SK-N-SH (cell line): ENCODE results near the gene POU6F2. TPM values are rescaled to one million over a fixed set of nuclear protein-coding genes. Genes with fewer than 3 reads are reported as not detected.

Experiments
- CTCF ChIA-PET: fragments of 300-600, 350-600 bp; formaldehyde crosslinking; extraction: SDS; loops from one replicate; lab custom pipeline; 2021; lab: Yijun Ruan, JAX
- POLR2A ChIA-PET: fragments of 350-600 bp; sonication (Branson Sonifier 250); formaldehyde crosslinking; extraction: SDS; loops from one replicate; lab custom pipeline; 2020; ENCODE audit warnings: antibody characterized with exemption, inconsistent platforms; lab: Yijun Ruan, JAX
- DNase-seq: peaks from one replicate; pipeline ENCODE4 v3.0.0; 2012
- H2AFZ ChIP-seq: fragments of 200-600 bp; sonication (generic); 2 replicates; pipeline ENCODE4 v1.8.1; 2016; ENCODE audit warnings: antibody characterized with exemption, mild to moderate bottlenecking, low read depth
- H3F3A ChIP-seq: fragments of 200-600 bp; sonication (generic); replicated peaks from 2 replicates; pipeline ENCODE3; 2016; ENCODE audit warnings: antibody characterized with exemption, mild to moderate bottlenecking; ENCODE audit not compliant: insufficient read depth
- H3K27ac ChIP-seq, 2 experiments: fragments of 200-500 bp in 1 of 2; fragments of 200-600 bp in 1 of 2; sonication (Bioruptor generic) in 1 of 2; sonication (generic), shearing (Covaris generic) in 1 of 2; 2 replicates each; pipeline versions ENCODE4 v1.5.1 to v1.6.1; 2014 to 2016; ENCODE audit warnings: low read depth in 2 of 2, inconsistent platforms in 1 of 2, low read length in 1 of 2, mild to moderate bottlenecking in 1 of 2, mixed read lengths in 1 of 2
- H3K27me3 ChIP-seq: fragments of 200-600 bp; sonication (generic), shearing (Covaris generic); 2 replicates; pipeline ENCODE4 v1.6.1; 2016; ENCODE audit warnings: mixed run types; ENCODE audit not compliant: insufficient read depth
- H3K36me3 ChIP-seq, 2 experiments: fragments of 200-500 bp in 1 of 2; fragments of 200-600 bp in 1 of 2; sonication (Bioruptor generic) in 1 of 2; sonication (generic) in 1 of 2; replicated peaks in 1 of 2; 2 replicates each; pipeline versions ENCODE3 to v1.5.1; 2014 to 2016; ENCODE audit warnings: low read length in 1 of 2, mild to moderate bottlenecking in 1 of 2; ENCODE audit not compliant: insufficient read depth in 2 of 2, control insufficient read depth in 1 of 2
- H3K4me1 ChIP-seq, 2 experiments: fragments of 200-500 bp in 1 of 2; fragments of 200-600 bp in 1 of 2; sonication (Bioruptor generic) in 1 of 2; sonication (generic), shearing (Covaris generic) in 1 of 2; 2 replicates each; pipeline versions ENCODE4 v1.5.1 to v1.6.1; 2014 to 2016; ENCODE audit warnings: low read depth in 1 of 2, low read length in 1 of 2, mixed run types in 1 of 2; ENCODE audit not compliant: insufficient read depth in 2 of 2, control insufficient read depth in 1 of 2
- H3K4me2 ChIP-seq: fragments of 200-600 bp; sonication (generic), shearing (Covaris generic); 2 replicates; pipeline ENCODE4 v1.6.1; 2017; ENCODE audit warnings: mixed run types
- H3K4me3 ChIP-seq, 2 experiments: fragments of 200-500 bp in 1 of 2; fragments of 200-600 bp in 1 of 2; sonication (Bioruptor generic) in 1 of 2; sonication (generic), shearing (Covaris generic) in 1 of 2; 2 replicates each; pipeline versions ENCODE4 v1.5.1 to v1.8.1; 2014 to 2016; ENCODE audit warnings: low read depth in 2 of 2, inconsistent platforms in 1 of 2, low read length in 1 of 2, mild to moderate bottlenecking in 1 of 2, mixed read lengths in 1 of 2, moderate library complexity in 1 of 2
- H3K79me2 ChIP-seq: fragments of 200-600 bp; sonication (generic); 2 replicates; pipeline ENCODE4 v1.8.1; 2017; ENCODE audit warnings: mild to moderate bottlenecking; ENCODE audit not compliant: insufficient read depth
- H3K9ac ChIP-seq: fragments of 200-600 bp; sonication (generic); 2 replicates; pipeline ENCODE4 v1.6.1; 2017; ENCODE audit warnings: mixed run types
- H3K9me2 ChIP-seq: fragments of 200-600 bp; sonication (generic); 2 replicates; pipeline ENCODE4 v1.6.1; 2017; ENCODE audit warnings: mixed run types
- H3K9me3 ChIP-seq: fragments of 200-600 bp; sonication (generic); 2 replicates; pipeline ENCODE4 v1.6.1; 2017; ENCODE audit warnings: mixed run types, mild to moderate bottlenecking, moderate library complexity
- H4K20me1 ChIP-seq: fragments of 200-600 bp; sonication (generic); 2 replicates; pipeline ENCODE4 v1.6.1; 2017; ENCODE audit warnings: mild to moderate bottlenecking, mixed run types; ENCODE audit not compliant: insufficient read depth
- CHD2 ChIP-seq: fragments of 150-350 bp; IDR thresholded peaks from 2 replicates; pipeline ENCODE4 v1.6.1; 2018; ENCODE audit warnings: low read length; ENCODE audit not compliant: partially characterized antibody
- ELF1 ChIP-seq: IDR thresholded peaks from 2 replicates; pipeline ENCODE4 v1.4.0; 2012
- EP300 ChIP-seq, 2 experiments: IDR thresholded peaks; 2 replicates each; pipeline versions ENCODE4 v1.4.0 to v1.6.1; 2012; ENCODE audit warnings: borderline replicate concordance in 1 of 2, low read depth in 1 of 2, low read length in 1 of 2
- FOXJ3 ChIP-seq: sonication (generic); formaldehyde crosslinking; IDR thresholded peaks from 2 replicates; pipeline ENCODE4 v1.5.1; 2020; ENCODE audit warnings: mild to moderate bottlenecking, missing genetic modification reagents
- JUND ChIP-seq: IDR thresholded peaks from 2 replicates; pipeline ENCODE4 v1.4.0; 2012
- MEF2A ChIP-seq: IDR thresholded peaks from 2 replicates; pipeline ENCODE4 v1.4.0; 2012; ENCODE audit warnings: low read depth, borderline replicate concordance
- NRF1 ChIP-seq: IDR thresholded peaks from 2 replicates; pipeline ENCODE4 v1.6.1; 2012; ENCODE audit warnings: low read depth, mild to moderate bottlenecking, low read length
- PBX3 ChIP-seq: IDR thresholded peaks from 2 replicates; pipeline ENCODE4; 2012
- POLR2AphosphoS5 ChIP-seq: IDR thresholded peaks from 2 replicates; pipeline ENCODE4 v1.6.1; 2012; ENCODE audit warnings: low read depth, low read length
- RAD21 ChIP-seq: IDR thresholded peaks from 2 replicates; pipeline ENCODE4 v1.6.1; 2012; ENCODE audit warnings: mild to moderate bottlenecking, low read length
- RCOR1 ChIP-seq: fragments of 150-350 bp; IDR thresholded peaks from 2 replicates; pipeline ENCODE4 v1.6.1; 2017; ENCODE audit warnings: antibody characterized with exemption, low read length
- RFX5 ChIP-seq: IDR thresholded peaks from 2 replicates; pipeline ENCODE4 v1.6.1; 2012; ENCODE audit warnings: mild to moderate bottlenecking, improper control_type of control experiment, low read length
- SIN3A ChIP-seq: IDR thresholded peaks from 2 replicates; pipeline ENCODE4 v1.6.1; 2012; ENCODE audit warnings: low read depth, mild to moderate bottlenecking, low read length, moderate library complexity, borderline replicate concordance
- SMC3 ChIP-seq: IDR thresholded peaks from 2 replicates; pipeline ENCODE4 v1.6.1; 2012; ENCODE audit warnings: low read depth, low read length, improper control_type of control experiment
- TAF1 ChIP-seq: IDR thresholded peaks from 2 replicates; pipeline ENCODE4 v1.6.1; 2012; ENCODE audit warnings: low read depth, mild to moderate bottlenecking, low read length, moderate library complexity, borderline replicate concordance
- TCF12 ChIP-seq: IDR thresholded peaks from 2 replicates; pipeline ENCODE4 v1.4.0; 2012
- USF1 ChIP-seq: IDR thresholded peaks from 2 replicates; pipeline ENCODE4 v1.4.0; 2012; ENCODE audit warnings: low read depth, borderline replicate concordance
- USF2 ChIP-seq: fragments of 150-350 bp; IDR thresholded peaks from 2 replicates; pipeline ENCODE4 v1.6.1; 2017; ENCODE audit warnings: antibody characterized with exemption, low read length, low read depth, borderline replicate concordance
- WGBS: methylation state at CpG from one replicate; pipeline ENCODE4 v1.1.6; 2017; ENCODE audit warnings: low lambda C conversion rate; 5-methylcytosine and 5-hydroxymethylcytosine counted together
- polyA plus RNA-seq, 3 experiments: library from polyadenylated mRNA; depleted of rRNA; stranded (reverse); fragments of >200 nt; gene quantifications; 2 replicates each; pipeline ENCODE4 v1.2.3, GENCODE V29; 2012
- TF ChIP-seq, protein P1 (sequence below): IDR thresholded peaks from 2 replicates; pipeline ENCODE4 v1.4.0; 2012; ENCODE audit warnings: low read depth, borderline replicate concordance
- TF ChIP-seq, protein P2 (sequence below): fragments of 150-350 bp; IDR thresholded peaks from 2 replicates; pipeline ENCODE4 v1.6.1; 2016; ENCODE audit warnings: mild to moderate bottlenecking, low read depth, low read length

POU6F2 gene
- polyA plus RNA-seq, 1 of the 3 experiments (the other 2 are of a cell fraction), result under 0.01 TPM

- no peak overlapping the region for H2AFZ ChIP-seq
- H3K27me3 ChIP-seq, result peaks cover 1% of the 10 kb centered on the region; the same call in 1 of the 2 replicates
- no peaks in the 10 kb centered on the region for H4K20me1 ChIP-seq
- DNase-seq, result no peak
- POLR2A ChIA-PET, result no interaction called here
- H3K4me3 ChIP-seq, result no peak overlapping the region
- no peaks in the 10 kb centered on the region for H3K36me3 ChIP-seq
- no peaks in the 10 kb centered on the region; a peak in 1 of 4 replicates for H3K4me1 ChIP-seq
- CTCF ChIA-PET, result interaction anchor here (2.0 kb wide), 1 partner anchor 24 kb away, joined by 5 read pairs; no protein-coding TSS in a partner anchor
- 8% methylated on average over 2 of the region's 2 CpGs for WGBS
- no peaks in the 10 kb centered on the region for H3F3A ChIP-seq
- H3K4me2 ChIP-seq, result no peak overlapping the region
- H3K9me3 ChIP-seq, result no peaks in the 10 kb centered on the region
- H3K27ac ChIP-seq, result no peak overlapping the region
- H3K9me2 ChIP-seq, result no peaks in the 10 kb centered on the region
- TF ChIP-seq RCOR1, result no peak
- TF ChIP-seq MEF2A, result no peak
- TF ChIP-seq, protein P1, sequence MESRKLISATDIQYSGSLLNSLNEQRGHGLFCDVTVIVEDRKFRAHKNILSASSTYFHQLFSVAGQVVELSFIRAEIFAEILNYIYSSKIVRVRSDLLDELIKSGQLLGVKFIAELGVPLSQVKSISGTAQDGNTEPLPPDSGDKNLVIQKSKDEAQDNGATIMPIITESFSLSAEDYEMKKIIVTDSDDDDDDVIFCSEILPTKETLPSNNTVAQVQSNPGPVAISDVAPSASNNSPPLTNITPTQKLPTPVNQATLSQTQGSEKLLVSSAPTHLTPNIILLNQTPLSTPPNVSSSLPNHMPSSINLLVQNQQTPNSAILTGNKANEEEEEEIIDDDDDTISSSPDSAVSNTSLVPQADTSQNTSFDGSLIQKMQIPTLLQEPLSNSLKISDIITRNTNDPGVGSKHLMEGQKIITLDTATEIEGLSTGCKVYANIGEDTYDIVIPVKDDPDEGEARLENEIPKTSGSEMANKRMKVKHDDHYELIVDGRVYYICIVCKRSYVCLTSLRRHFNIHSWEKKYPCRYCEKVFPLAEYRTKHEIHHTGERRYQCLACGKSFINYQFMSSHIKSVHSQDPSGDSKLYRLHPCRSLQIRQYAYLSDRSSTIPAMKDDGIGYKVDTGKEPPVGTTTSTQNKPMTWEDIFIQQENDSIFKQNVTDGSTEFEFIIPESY, result no peak
- no peak for TF ChIP-seq JUND
- TF ChIP-seq EP300 (IDR thresholded peaks at IDR 0.05; ENCODE audit: borderline replicate concordance in 1 of 2, low read depth in 1 of 2, low read length in 1 of 2), result no peak
- TF ChIP-seq ELF1, result no peak
- TF ChIP-seq USF1, result no peak
- no peak for TF ChIP-seq POLR2AphosphoS5
- no peak for TF ChIP-seq CHD2
- TF ChIP-seq SMC3, result no peak
- TF ChIP-seq PBX3, result no peak
- no peak for TF ChIP-seq USF2
- no peak for TF ChIP-seq TCF12
- TF ChIP-seq, all 33 proteins: peak for 0
- no peak overlapping the region for H3K9ac ChIP-seq
- H3K79me2 ChIP-seq, result no peaks in the 10 kb centered on the region
Observed at GRCh38 chr7:39269034-39269433, 291.3 kb downstream of the POU6F2 start.

- CTCF ChIA-PET, result no interaction called here
- Histone ChIP-seq H3K4me3 (no peak overlapping the region), H4K20me1 (no peaks in the 10 kb centered on the region), H3F3A (no peaks in the 10 kb centered on the region), H3K9ac (no peak overlapping the region), H3K4me2 (no peak overlapping the region), H2AFZ (no peak overlapping the region), H3K4me1 (no peaks in the 10 kb centered on the region; a peak in 1 of 4 replicates), H3K9me3 (no peaks in the 10 kb centered on the region), H3K9me2 (no peaks in the 10 kb centered on the region), H3K27me3 (no peaks in the 10 kb centered on the region; the same call in 1 of the 2 replicates), H3K27ac (no peak overlapping the region), H3K36me3 (no peaks in the 10 kb centered on the region), H3K79me2 (no peaks in the 10 kb centered on the region)
- no peak for DNase-seq
- 10% methylated on average over 5 of the region's 5 CpGs for WGBS
- POLR2A ChIA-PET, result no interaction called here
- TF ChIP-seq TAF1 (no peak), CHD2 (no peak), RFX5 (no peak), PBX3 (no peak), JUND (no peak), FOXJ3 (CRISPR knock-in tag) (no peak), SIN3A (no peak), NRF1 (no peak), POLR2AphosphoS5 (no peak), RAD21 (no peak)
- TF ChIP-seq, protein P2, sequence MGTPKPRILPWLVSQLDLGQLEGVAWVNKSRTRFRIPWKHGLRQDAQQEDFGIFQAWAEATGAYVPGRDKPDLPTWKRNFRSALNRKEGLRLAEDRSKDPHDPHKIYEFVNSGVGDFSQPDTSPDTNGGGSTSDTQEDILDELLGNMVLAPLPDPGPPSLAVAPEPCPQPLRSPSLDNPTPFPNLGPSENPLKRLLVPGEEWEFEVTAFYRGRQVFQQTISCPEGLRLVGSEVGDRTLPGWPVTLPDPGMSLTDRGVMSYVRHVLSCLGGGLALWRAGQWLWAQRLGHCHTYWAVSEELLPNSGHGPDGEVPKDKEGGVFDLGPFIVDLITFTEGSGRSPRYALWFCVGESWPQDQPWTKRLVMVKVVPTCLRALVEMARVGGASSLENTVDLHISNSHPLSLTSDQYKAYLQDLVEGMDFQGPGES, result no peak
Observed at GRCh38 chr7:39270018-39270417, 292.3 kb downstream of the POU6F2 start.
